HG02840 (cell line): ENCODE measurements around the gene CALR.

Experiments used
- ATAC-seq: cut with Tn5 transposase; IDR thresholded peaks from one replicate; pipeline ENCODE4 v1.9.1; 2021; ENCODE audit warnings: mild to moderate bottlenecking, moderate library complexity, moderate number of reproducible peaks; ENCODE audit not compliant: unreplicated experiment, low FRiP score

The CALR gene

GRCh38 chr19:12933287-12934072, 4.9 kb upstream of the CALR start, which contains the start of gene FARSA:
TSS of gene FARSA (minus strand) at chr19:12933711. CDS start at chr19:12933696, 15 bp downstream.
- ATAC-seq = no peak

- ATAC-seq = no peak
Observed at GRCh38 chr19:12935071-12935470, 3.3 kb upstream of the CALR start.

GRCh38 chr19:12936582-12936981, 1.8 kb upstream of the CALR start:
- ATAC-seq = no peak

- ATAC-seq = no peak
Observed at GRCh38 chr19:12937093-12937926, 1.1 kb upstream of the CALR start.

GRCh38 chr19:12938779-12939601, 581 bp downstream of the CALR start:
- ATAC-seq = peak; percentile 5

- ATAC-seq = no peak
Observed at GRCh38 chr19:12939975-12940423, 1.6 kb downstream of the CALR start.

- no peak for ATAC-seq
Observed at GRCh38 chr19:12940897-12941296, 2.5 kb downstream of the CALR start.

GRCh38 chr19:12943437-12944044, 5.1 kb downstream of the CALR start:
- no peak for ATAC-seq

GRCh38 chr19:12944104-12944674, 5.8 kb downstream of the CALR start:
- ATAC-seq = no peak

- peak; percentile 89 for ATAC-seq
Observed at GRCh38 chr19:12945479-12946091, 7.2 kb downstream of the CALR start, which contains the start of gene RAD23A. TSS of gene RAD23A (plus strand) at chr19:12945862. CDS start at chr19:12945949, 87 bp downstream.

- peak; percentile 23 for ATAC-seq
Observed at GRCh38 chr19:12946092-12946721, 7.8 kb downstream of the CALR start.

GRCh38 chr19:12946731-12947496, 8.5 kb downstream of the CALR start:
- no peak for ATAC-seq

GRCh38 chr19:12947702-12948611, 9.5 kb downstream of the CALR start:
- no peak for ATAC-seq

GRCh38 chr19:12948612-12949362, 10.4 kb downstream of the CALR start:
- ATAC-seq = no peak

GRCh38 chr19:12949363-12950283, 11.2 kb downstream of the CALR start:
- ATAC-seq = no peak
